Skeletal muscle cell (primary cell): Measurements from ENCODE around the gene OTOF.

Source experiments
- DNase-seq: peaks from one replicate; pipeline ENCODE4 v3.0.0-alpha.2; 2010; ENCODE audit warnings: low read depth
- H3K4me3 ChIP-seq: 2 replicates; pipeline ENCODE4 v1.5.1; 2011; ENCODE audit warnings: low read depth, mild to moderate bottlenecking, control low read depth, low read length, moderate library complexity

Gene OTOF

GRCh38 chr2:26482211-26483026 lies 4.5 kb upstream of the OTOF start:
- no peak for DNase-seq
- H3K4me3 ChIP-seq, result no peak overlapping the region

GRCh38 chr2:26481706-26482105 lies 3.8 kb upstream of the OTOF start:
- DNase-seq, result no peak

GRCh38 chr2:26480566-26481423 lies 2.9 kb upstream of the OTOF start:
- no peak overlapping the region for H3K4me3 ChIP-seq

More at GRCh38 chr2:26481706-26482105, 3.8 kb upstream of the OTOF start:
- H3K4me3 ChIP-seq, result no peak overlapping the region

GRCh38 chr2:26479789-26480565 lies 2.1 kb upstream of the OTOF start:
- no peak for DNase-seq
- H3K4me3 ChIP-seq, result no peak overlapping the region

More at GRCh38 chr2:26480566-26481423, 2.9 kb upstream of the OTOF start:
- DNase-seq, result no peak

GRCh38 chr2:26479131-26479788 lies 1.3 kb upstream of the OTOF start:
- no peak overlapping the region for H3K4me3 ChIP-seq
- DNase-seq, result no peak

GRCh38 chr2:26478366-26478765 lies 442 bp upstream of the OTOF start:
- no peak overlapping the region for H3K4me3 ChIP-seq
- no peak for DNase-seq

- no peak for DNase-seq
- no peak overlapping the region for H3K4me3 ChIP-seq
Measured at GRCh38 chr2:26477126-26477910, 606 bp downstream of the OTOF start.

GRCh38 chr2:26475832-26476501 lies 2.0 kb downstream of the OTOF start:
- no peak overlapping the region for H3K4me3 ChIP-seq
- no peak for DNase-seq

- no peak for DNase-seq
- no peak overlapping the region for H3K4me3 ChIP-seq
Measured at GRCh38 chr2:26475037-26475436, 2.9 kb downstream of the OTOF start.

GRCh38 chr2:26474261-26474785 lies 3.6 kb downstream of the OTOF start:
- no peak overlapping the region for H3K4me3 ChIP-seq

GRCh38 chr2:26473796-26474195 lies 4.1 kb downstream of the OTOF start:
- no peak overlapping the region for H3K4me3 ChIP-seq
- no peak for DNase-seq

More at GRCh38 chr2:26474261-26474785, 3.6 kb downstream of the OTOF start:
- DNase-seq, result no peak

- no peak overlapping the region for H3K4me3 ChIP-seq
- DNase-seq, result no peak
Measured at GRCh38 chr2:26472821-26473655, 4.9 kb downstream of the OTOF start.

- H3K4me3 ChIP-seq, result no peak overlapping the region
- no peak for DNase-seq
Measured at GRCh38 chr2:26471766-26472706, 5.9 kb downstream of the OTOF start.

- H3K4me3 ChIP-seq, result no peak overlapping the region
- DNase-seq, result no peak
Measured at GRCh38 chr2:26471289-26471688, 6.6 kb downstream of the OTOF start.

GRCh38 chr2:26470601-26471260 lies 7.2 kb downstream of the OTOF start:
- H3K4me3 ChIP-seq, result no peak overlapping the region
- DNase-seq, result no peak
